CD14-positive monocyte (primary cell): ENCODE results near the gene ACTG1. TPM values are rescaled to one million over a fixed set of nuclear protein-coding genes. Genes with fewer than 3 reads are reported as not detected.
A peak's percentile ranks its signal among the peaks of the same experiment; 100 is the strongest.

ENCODE experiments used
- DNase-seq, 3 donors: peaks; one replicate each; pipeline ENCODE4 v3.0.0-alpha.2; 2011 to 2022
- H2AFZ ChIP-seq: 2 replicates; pipeline ENCODE4 v1.6.0; 2012; ENCODE audit warnings: mild to moderate bottlenecking, low read depth, low read length, inconsistent platforms; ENCODE audit not compliant: insufficient read depth, poor library complexity, severe bottlenecking
- H3K27ac ChIP-seq, 2 donors: 1 replicate in 1 of 2; 2 replicates in 1 of 2; pipeline ENCODE4 v1.5.1; 2012 to 2013; ENCODE audit warnings: low read length in 2 of 2, control low read depth in 1 of 2, inconsistent platforms in 1 of 2, low read depth in 1 of 2, mild to moderate bottlenecking in 1 of 2
- H3K27me3 ChIP-seq, 2 donors: one replicate each; pipeline versions ENCODE4 v1.6.0 to v1.6.1; 2011 to 2013; ENCODE audit warnings: low read length in 2 of 2; ENCODE audit not compliant: control insufficient read depth in 2 of 2, insufficient read depth in 2 of 2
- H3K36me3 ChIP-seq, 2 donors: replicated peaks in 1 of 2; 1 replicate in 1 of 2; 2 replicates in 1 of 2; pipeline versions ENCODE4 v1.5.1 to v1.6.1; 2012 to 2013; ENCODE audit warnings: low read length in 2 of 2, control low read depth in 1 of 2, inconsistent platforms in 1 of 2, mild to moderate bottlenecking in 1 of 2; ENCODE audit not compliant: insufficient read depth in 2 of 2, control insufficient read depth in 1 of 2
- H3K4me1 ChIP-seq, 2 donors: 1 replicate in 1 of 2; 2 replicates in 1 of 2; pipeline versions ENCODE4 v1.5.1 to v1.6.1; 2012 to 2013; ENCODE audit warnings: low read length in 2 of 2, control low read depth in 1 of 2, inconsistent platforms in 1 of 2, mild to moderate bottlenecking in 1 of 2, moderate library complexity in 1 of 2; ENCODE audit not compliant: insufficient read depth in 2 of 2, control insufficient read depth in 1 of 2
- H3K4me2 ChIP-seq: replicated peaks from 2 replicates; pipeline ENCODE3; 2012; ENCODE audit warnings: low read length, moderate library complexity, mild to moderate bottlenecking; ENCODE audit not compliant: poor library complexity, severe bottlenecking; ENCODE audit errors: extremely low read depth
- H3K4me3 ChIP-seq, 3 experiments: fragments of 200-600 bp in 1 of 3; sonication (generic) in 1 of 3; replicated peaks in 1 of 3; 1 replicate in 2 of 3; 2 replicates in 1 of 3; pipeline ENCODE4 v1.5.1; 2011 to 2013; ENCODE audit warnings: low read length in 3 of 3, mild to moderate bottlenecking in 3 of 3, control low read depth in 2 of 3, low read depth in 2 of 3, inconsistent platforms in 1 of 3, moderate library complexity in 1 of 3
- H3K79me2 ChIP-seq: 2 replicates; pipeline ENCODE4 v1.6.0; 2012; ENCODE audit warnings: mild to moderate bottlenecking, control low read depth, inconsistent platforms, low read length, moderate library complexity; ENCODE audit not compliant: insufficient read depth
- H3K9ac ChIP-seq: 2 replicates; pipeline ENCODE4 v1.6.0; 2017; ENCODE audit warnings: low read length, mild to moderate bottlenecking; ENCODE audit not compliant: insufficient read depth, poor library complexity, severe bottlenecking
- H3K9me3 ChIP-seq, 2 donors: replicated peaks in 1 of 2; 1 replicate in 1 of 2; 2 replicates in 1 of 2; pipeline versions ENCODE4 v1.5.1 to v1.6.1; 2012 to 2013; ENCODE audit warnings: low read length in 2 of 2, control low read depth in 1 of 2; ENCODE audit not compliant: control insufficient read depth in 1 of 2, insufficient read depth in 1 of 2
- H4K20me1 ChIP-seq: 2 replicates; pipeline ENCODE4 v1.6.0; 2012; ENCODE audit warnings: mild to moderate bottlenecking, low read length, control low read depth, moderate library complexity; ENCODE audit not compliant: insufficient read depth
- H3K27ac Mint-ChIP-seq, 7 donors: one replicate each; pipeline ENCODE4 v1.8.0; 2020; ENCODE audit warnings: mild to moderate bottlenecking in 7 of 7, mixed read lengths in 7 of 7, moderate library complexity in 6 of 7, inconsistent platforms in 2 of 7
- H3K27me3 Mint-ChIP-seq, 3 donors: one replicate each; pipeline ENCODE4 v1.8.0; 2021 to 2022; ENCODE audit warnings: low read depth in 3 of 3, mild to moderate bottlenecking in 3 of 3, mixed read lengths in 3 of 3, moderate library complexity in 3 of 3, inconsistent platforms in 1 of 3
- H3K36me3 Mint-ChIP-seq, 2 donors: one replicate each; pipeline ENCODE4 v1.8.0; 2020; ENCODE audit warnings: mixed read lengths in 2 of 2, inconsistent platforms in 1 of 2, mild to moderate bottlenecking in 1 of 2
- H3K4me1 Mint-ChIP-seq: one replicate; pipeline ENCODE4 v1.8.0; 2020; ENCODE audit warnings: mild to moderate bottlenecking, mixed read lengths
- H3K4me3 Mint-ChIP-seq, 2 donors: one replicate each; pipeline ENCODE4 v1.8.0; 2020; ENCODE audit warnings: mild to moderate bottlenecking in 2 of 2, mixed read lengths in 2 of 2, moderate library complexity in 1 of 2
- H3K9me3 Mint-ChIP-seq, 7 donors: one replicate each; pipeline ENCODE4 v1.8.0; 2020 to 2022; ENCODE audit warnings: mixed read lengths in 7 of 7, mild to moderate bottlenecking in 6 of 7, moderate library complexity in 6 of 7, inconsistent platforms in 2 of 7
- CTCF ChIP-seq: fragments of 200-600 bp; IDR thresholded peaks from one replicate; pipeline ENCODE4 v1.8.0; 2022; ENCODE audit warnings: antibody characterized with exemption, mild to moderate bottlenecking
- WGBS: methylation state at CpG from one replicate; pipeline ENCODE4 v1.1.5; 2013; ENCODE audit warnings: missing lambda C conversion rate; ENCODE audit not compliant: insufficient coverage; 5-methylcytosine and 5-hydroxymethylcytosine counted together
- intact Hi-C, 2 donors: fragments of 100-400 bp; cut with micrococcal nuclease; formaldehyde crosslinking; loops; one replicate each; pipeline versions ENCODE4 v1.15.0 to v1.15.1; 2023
- polyA plus RNA-seq, 3 donors: library from polyadenylated mRNA; depleted of rRNA in 1 of 3; unstranded in 2 of 3; stranded (reverse) in 1 of 3; fragments of 300-500 nt in 2 of 3; fragments of >200 nt in 1 of 3; fragmentation: Illumina TruSeq in 2 of 3; gene quantifications; 1 replicate in 2 of 3; 2 replicates in 1 of 3; pipeline ENCODE4 v1.2.3, GENCODE V29; 2012 to 2021

The ACTG1 gene
- polyA plus RNA-seq, 3 donors: 1,133 to 3,195 (median 1,620) TPM

- Histone ChIP-seq H3K9me3 (no peaks in the 10 kb centered on the region), H3K9ac (peak overlapping the region; percentile 68), H3K4me3 (peak overlapping the region in 2 of 3 experiments; percentile 21 to 77), H3K36me3 (no peaks in the 10 kb centered on the region), H4K20me1 (peaks cover 10% of the 10 kb centered on the region), H3K4me2 (peak overlapping the region; percentile 90), H3K27ac (peak overlapping the region in 1 of 2 donors; percentile 48), H2AFZ (peak overlapping the region; percentile 78), H3K27me3 (peaks cover 0 to 32% of the 10 kb centered on the region in 2 donors), H3K4me1 (peaks cover 51 to 64% of the 10 kb centered on the region in 2 donors), H3K79me2 (peaks cover 34% of the 10 kb centered on the region)
- Mint-ChIP-seq H3K36me3 (peaks cover 4 to 7% of the 10 kb centered on the region in 2 donors), H3K27ac (peak overlapping the region in 4 of 7 donors; percentile 5 to 72 (median 69)), H3K4me3 (peak overlapping the region in 1 of 2 donors; percentile 46), H3K9me3 (no peaks in the 10 kb centered on the region), H3K27me3 (peaks cover 22 to 44% (median 35%) of the 10 kb centered on the region in 3 donors), H3K4me1 (peaks cover 36% of the 10 kb centered on the region)
- intact Hi-C loops: loop anchor here in 1 of 2 donors (2.0 kb wide), 1 partner anchor 33 kb away; the partner anchor contains the start of gene FAAP100
- 6% methylated on average over 59 of the region's 61 CpGs for WGBS
- DNase-seq: peak; percentile 62 to 80 (median 69)
- TF ChIP-seq CTCF: peak; percentile 40
These were observed 6.9 kb upstream of the ACTG1 start for GRCh38 chr17:81519284-81520020.

GRCh38 chr17:81518785-81519283, 6.2 kb upstream of the ACTG1 start:
- H3K27ac ChIP-seq: peak overlapping the region in 1 of 2 donors; percentile 48

More at GRCh38 chr17:81518785-81519283, 6.2 kb upstream of the ACTG1 start:
- peak; percentile 47 to 61 (median 55) for DNase-seq
- Histone ChIP-seq H2AFZ (peak overlapping the region; percentile 78), H3K79me2 (peaks cover 40% of the 10 kb centered on the region), H3K4me1 (peaks cover 56 to 70% of the 10 kb centered on the region in 2 donors), H3K4me3 (peak overlapping the region; percentile 21 to 77 (median 21)), H3K36me3 (no peaks in the 10 kb centered on the region), H3K9ac (peak overlapping the region; percentile 68), H3K4me2 (peak overlapping the region; percentile 90), H4K20me1 (peaks cover 10% of the 10 kb centered on the region), H3K9me3 (no peaks in the 10 kb centered on the region), H3K27me3 (peaks cover 0 to 27% of the 10 kb centered on the region in 2 donors)
- Mint-ChIP-seq H3K27me3 (peaks cover 22 to 38% (median 31%) of the 10 kb centered on the region in 3 donors), H3K9me3 (no peaks in the 10 kb centered on the region), H3K4me3 (peak overlapping the region; percentile 42 to 43), H3K4me1 (peaks cover 37% of the 10 kb centered on the region), H3K36me3 (peaks cover 4 to 7% of the 10 kb centered on the region in 2 donors), H3K27ac (peak overlapping the region in 3 of 7 donors; percentile 5 to 60 (median 50))
- WGBS: under 1% methylated on average over 47 of the region's 47 CpGs
- TF ChIP-seq CTCF: no peak
- intact Hi-C loops: loop anchor here in 1 of 2 donors (2.0 kb wide), 1 partner anchor 34 kb away; the partner anchor contains the start of gene FAAP100
